Measurements from ENCODE around the gene ZNF688.
"Not testable (repeated sequence)": the region's sequence is repeated elsewhere in the genome, so short reads cannot be mapped to it uniquely, and the experiment has no call there.

Gene ZNF688

GRCh38 chr16:30557707-30557956 is 13.9 kb downstream of the ZNF688 start:
- no peak for DNase-seq (ENCODE audit: low spot score)

GRCh38 chr16:30556125-30556473 is 15.4 kb downstream of the ZNF688 start:
- no peak for DNase-seq (ENCODE audit: low spot score)

GRCh38 chr16:30555315-30556124 is 16.0 kb downstream of the ZNF688 start:
- DNase-seq (ENCODE audit: low spot score), result no peak

GRCh38 chr16:30554557-30555314 is 16.8 kb downstream of the ZNF688 start:
- DNase-seq (ENCODE audit: low spot score), result no peak

GRCh38 chr16:30553393-30553899 is 18.1 kb downstream of the ZNF688 start:
- no peak for DNase-seq (ENCODE audit: low spot score)

GRCh38 chr16:30552956-30553355 is 18.6 kb downstream of the ZNF688 start:
- no peak for DNase-seq (ENCODE audit: low spot score)

GRCh38 chr16:30551781-30552180 is 19.7 kb downstream of the ZNF688 start:
- no peak for DNase-seq (ENCODE audit: low spot score)

GRCh38 chr16:30548416-30549253 is 22.9 kb downstream of the ZNF688 start:
- DNase-seq (ENCODE audit: low spot score), result no peak

GRCh38 chr16:30546115-30546514 is 25.4 kb downstream of the ZNF688 start:
- DNase-seq (ENCODE audit: low spot score), result no peak

- DNase-seq (ENCODE audit: low spot score), result no peak
Measured at GRCh38 chr16:30543067-30543466, 28.4 kb downstream of the ZNF688 start.

GRCh38 chr16:30541502-30542329 is 29.8 kb downstream of the ZNF688 start:
- no peak for DNase-seq (ENCODE audit: low spot score)

- DNase-seq (ENCODE audit: low spot score), result not testable (repeated sequence)
Measured at GRCh38 chr16:30540916-30541464, 30.5 kb downstream of the ZNF688 start.

- DNase-seq (ENCODE audit: low spot score), result not testable (repeated sequence)
Measured at GRCh38 chr16:30539986-30540526, 31.5 kb downstream of the ZNF688 start.

- no peak for DNase-seq (ENCODE audit: low spot score)
Measured at GRCh38 chr16:30539000-30539964, 32.2 kb downstream of the ZNF688 start.

GRCh38 chr16:30536391-30537024 is 35.0 kb downstream of the ZNF688 start:
- DNase-seq (ENCODE audit: low spot score), result not testable (repeated sequence)

GRCh38 chr16:30535777-30536190 is 35.7 kb downstream of the ZNF688 start:
- peak; percentile 68 for DNase-seq (ENCODE audit: low spot score)

GRCh38 chr16:30535106-30535776 is 36.3 kb downstream of the ZNF688 start:
- DNase-seq (ENCODE audit: low spot score), result no peak

GRCh38 chr16:30534368-30535105 is 37.0 kb downstream of the ZNF688 start, which contains the start of gene ZNF747:
ZNF747 (minus strand) TSS chr16:30534858; CDS start chr16:30534679, 179 bp downstream.
- peak; percentile 93 for DNase-seq (ENCODE audit: low spot score)
